DMS153 treated with DMSO at 0.1 percent for 48 hours (cell line): ENCODE measurements around the gene SAMD10.

ENCODE experiments used
- DNase-seq: peaks from one replicate; lab custom pipeline; 2025; ENCODE audit not compliant: unreplicated experiment; lab: John Stamatoyannopoulos, UW

SAMD10 gene

GRCh38 chr20:63957690-63958441 is 21.6 kb downstream of the SAMD10 start:
- DNase-seq: peak; percentile 81

- peak; percentile 81 for DNase-seq
Observed at GRCh38 chr20:63957004-63957689, 22.3 kb downstream of the SAMD10 start.

GRCh38 chr20:63956664-63957003 is 22.8 kb downstream of the SAMD10 start:
- no peak for DNase-seq

- peak; percentile 57 for DNase-seq
Observed at GRCh38 chr20:63955827-63956663, 23.4 kb downstream of the SAMD10 start, which contains the start of gene UCKL1. UCKL1 (minus strand) TSS chr20:63956416; CDS start chr20:63956372, 44 bp downstream.

GRCh38 chr20:63955281-63955826 is 24.1 kb downstream of the SAMD10 start:
- DNase-seq: no peak

GRCh38 chr20:63953764-63954429 is 25.5 kb downstream of the SAMD10 start:
- no peak for DNase-seq

- no peak for DNase-seq
Observed at GRCh38 chr20:63952769-63953168, 26.7 kb downstream of the SAMD10 start.

GRCh38 chr20:63952210-63952535 is 27.3 kb downstream of the SAMD10 start:
- DNase-seq: no peak

- no peak for DNase-seq
Observed at GRCh38 chr20:63951398-63952209, 27.8 kb downstream of the SAMD10 start.

GRCh38 chr20:63950701-63951397 is 28.6 kb downstream of the SAMD10 start:
- DNase-seq: no peak

- DNase-seq: peak; percentile 52
Observed at GRCh38 chr20:63947638-63948456, 31.6 kb downstream of the SAMD10 start.

GRCh38 chr20:63946986-63947637 is 32.3 kb downstream of the SAMD10 start:
- no peak for DNase-seq

GRCh38 chr20:63945921-63946920 is 33.2 kb downstream of the SAMD10 start:
- DNase-seq: no peak

- no peak for DNase-seq
Observed at GRCh38 chr20:63945031-63945658, 34.3 kb downstream of the SAMD10 start.

- no peak for DNase-seq
Observed at GRCh38 chr20:63944078-63944941, 35.1 kb downstream of the SAMD10 start.

- no peak for DNase-seq
Observed at GRCh38 chr20:63943808-63944077, 35.7 kb downstream of the SAMD10 start.
